ENCODE measurements around the gene LYL1.

LYL1 gene

GRCh38 chr19:13138171-13138915 is 35.7 kb upstream of the LYL1 start:
- H3K4me3 ChIP-seq: no peak overlapping the region
- peaks cover 26 to 62% (median 44%) of the 10 kb centered on the region in 3 donors for H3K36me3 ChIP-seq
- no peak overlapping the region for H3K27ac ChIP-seq
- no peaks in the 10 kb centered on the region for H3K27me3 ChIP-seq
- TF ChIP-seq CTCF (IDR thresholded peaks at IDR 0.05): no peak
- intact Hi-C loops (cut with DNase I; ENCODE audit: low total_unique reads): no loop called here
- DNase-seq: no peak
- peaks cover 0 to 20% (median 1%) of the 10 kb centered on the region in 4 donors for H3K4me1 ChIP-seq
- no peaks in the 10 kb centered on the region for H3K9me3 ChIP-seq

GRCh38 chr19:13137290-13137794 is 34.7 kb upstream of the LYL1 start:
- intact Hi-C loops (cut with DNase I; ENCODE audit: low total_unique reads): no loop called here
- DNase-seq: no peak
- no peaks in the 10 kb centered on the region for H3K27me3 ChIP-seq
- no peak overlapping the region for H3K4me3 ChIP-seq
- peaks cover 0 to 13% (median 0%) of the 10 kb centered on the region in 4 donors for H3K4me1 ChIP-seq
- no peaks in the 10 kb centered on the region for H3K9me3 ChIP-seq
- no peak overlapping the region for H3K27ac ChIP-seq
- no peak for TF ChIP-seq CTCF (IDR thresholded peaks at IDR 0.05)
- peaks cover 26 to 62% (median 44%) of the 10 kb centered on the region in 3 donors for H3K36me3 ChIP-seq

GRCh38 chr19:13135068-13136062 is 32.7 kb upstream of the LYL1 start:
- H3K4me3 ChIP-seq: no peak overlapping the region
- DNase-seq: no peak
- H3K4me1 ChIP-seq: peaks cover 0 to 13% (median 0%) of the 10 kb centered on the region in 4 donors
- intact Hi-C loops (cut with DNase I; ENCODE audit: low total_unique reads): no loop called here
- peaks cover 26 to 54% (median 44%) of the 10 kb centered on the region in 3 donors for H3K36me3 ChIP-seq
- H3K27me3 ChIP-seq: no peaks in the 10 kb centered on the region
- H3K9me3 ChIP-seq: no peaks in the 10 kb centered on the region
- H3K27ac ChIP-seq: no peak overlapping the region
- TF ChIP-seq CTCF (IDR thresholded peaks at IDR 0.05): no peak

GRCh38 chr19:13134626-13135025 is 32.0 kb upstream of the LYL1 start:
- no peak for DNase-seq
- H3K27ac ChIP-seq: peak overlapping the region in 1 of 2 donors; percentile 30
- peaks cover 0 to 13% (median 0%) of the 10 kb centered on the region in 4 donors for H3K4me1 ChIP-seq
- H3K4me3 ChIP-seq: no peak overlapping the region
- H3K9me3 ChIP-seq: no peaks in the 10 kb centered on the region
- H3K27me3 ChIP-seq: no peaks in the 10 kb centered on the region
- peaks cover 26 to 46% (median 44%) of the 10 kb centered on the region in 3 donors for H3K36me3 ChIP-seq
- TF ChIP-seq CTCF (IDR thresholded peaks at IDR 0.05): no peak
- intact Hi-C loops (cut with DNase I; ENCODE audit: low total_unique reads): no loop called here

GRCh38 chr19:13133241-13133870 is 30.7 kb upstream of the LYL1 start:
- Histone ChIP-seq H3K36me3 (peaks cover 21 to 34% (median 33%) of the 10 kb centered on the region in 3 donors), H3K4me1 (peaks cover 0 to 13% (median 0%) of the 10 kb centered on the region in 4 donors), H3K9me3 (no peaks in the 10 kb centered on the region), H3K27me3 (no peaks in the 10 kb centered on the region), H3K4me3 (no peak overlapping the region), H3K27ac (no peak overlapping the region)
- TF ChIP-seq CTCF (IDR thresholded peaks at IDR 0.05): no peak
- intact Hi-C loops (cut with DNase I; ENCODE audit: low total_unique reads): no loop called here
- DNase-seq: no peak

Measured in tibial artery (tissue), 4 donors.